Stimulated activated CD4-positive, alpha-beta T cell treated with anti-CD3 and anti-CD28 coated beads, Interleukin-2, amount 100 ng/mL, for 24 hours (primary cell): ENCODE results near the gene MIER1.
"Not testable (repeated sequence)": the region's sequence is repeated elsewhere in the genome, so short reads cannot be mapped to it uniquely, and the experiment has no call there.

ENCODE experiments used
- DNase-seq, 2 donors: peaks; one replicate each; pipeline ENCODE4 v3.0.0-alpha.2; 2020

The MIER1 gene

DNA sequence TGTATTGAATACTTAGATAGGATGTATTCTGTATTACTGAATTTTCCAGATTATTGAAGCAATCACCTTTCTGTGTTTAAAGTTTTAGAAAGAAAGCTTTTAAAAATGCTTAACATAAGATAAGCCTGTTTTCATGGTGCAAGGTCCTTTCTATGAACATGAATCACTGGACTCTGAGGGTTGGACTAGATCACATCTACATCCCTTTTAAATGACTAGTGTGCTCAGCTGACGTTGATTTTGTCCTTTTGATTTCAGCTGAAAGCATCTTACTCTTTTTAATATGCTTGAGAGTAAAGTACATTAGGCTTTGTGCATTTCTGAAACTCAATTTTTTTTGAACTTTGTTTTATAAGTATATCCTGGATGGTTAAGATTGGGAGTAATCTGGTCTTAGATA, 16.2 kb downstream of the MIER1 start:
- DNase-seq, result no peak

DNA sequence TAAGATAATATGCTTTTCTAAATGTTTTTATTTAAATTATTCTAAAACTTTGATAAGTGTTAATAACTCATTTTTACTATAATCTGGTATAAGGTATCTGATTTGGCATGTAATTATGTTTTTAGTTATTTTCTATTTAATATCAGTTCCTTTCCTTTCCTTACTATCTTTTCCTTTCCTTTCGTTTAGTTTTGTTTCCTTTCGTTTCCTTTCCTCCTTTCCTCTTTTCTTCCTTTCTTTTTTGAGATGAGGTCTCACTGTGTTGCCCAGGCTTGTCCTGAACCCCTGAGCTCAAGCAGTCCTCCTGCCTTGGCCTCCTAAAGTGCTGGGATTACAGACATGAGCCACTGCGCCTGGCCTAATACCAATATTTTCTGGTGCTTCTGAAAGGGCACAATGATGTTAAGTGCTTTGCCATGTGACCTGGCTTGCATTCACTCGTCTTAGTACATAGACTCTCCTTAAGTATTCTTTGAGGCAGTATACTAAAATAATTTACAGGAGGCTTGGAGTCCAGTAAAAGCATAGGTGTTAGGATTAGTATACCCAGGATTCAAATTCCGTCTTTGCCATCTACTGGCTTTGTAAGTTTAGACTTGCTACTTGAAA, 18.7 kb downstream of the MIER1 start:
- no peak for DNase-seq

DNA sequence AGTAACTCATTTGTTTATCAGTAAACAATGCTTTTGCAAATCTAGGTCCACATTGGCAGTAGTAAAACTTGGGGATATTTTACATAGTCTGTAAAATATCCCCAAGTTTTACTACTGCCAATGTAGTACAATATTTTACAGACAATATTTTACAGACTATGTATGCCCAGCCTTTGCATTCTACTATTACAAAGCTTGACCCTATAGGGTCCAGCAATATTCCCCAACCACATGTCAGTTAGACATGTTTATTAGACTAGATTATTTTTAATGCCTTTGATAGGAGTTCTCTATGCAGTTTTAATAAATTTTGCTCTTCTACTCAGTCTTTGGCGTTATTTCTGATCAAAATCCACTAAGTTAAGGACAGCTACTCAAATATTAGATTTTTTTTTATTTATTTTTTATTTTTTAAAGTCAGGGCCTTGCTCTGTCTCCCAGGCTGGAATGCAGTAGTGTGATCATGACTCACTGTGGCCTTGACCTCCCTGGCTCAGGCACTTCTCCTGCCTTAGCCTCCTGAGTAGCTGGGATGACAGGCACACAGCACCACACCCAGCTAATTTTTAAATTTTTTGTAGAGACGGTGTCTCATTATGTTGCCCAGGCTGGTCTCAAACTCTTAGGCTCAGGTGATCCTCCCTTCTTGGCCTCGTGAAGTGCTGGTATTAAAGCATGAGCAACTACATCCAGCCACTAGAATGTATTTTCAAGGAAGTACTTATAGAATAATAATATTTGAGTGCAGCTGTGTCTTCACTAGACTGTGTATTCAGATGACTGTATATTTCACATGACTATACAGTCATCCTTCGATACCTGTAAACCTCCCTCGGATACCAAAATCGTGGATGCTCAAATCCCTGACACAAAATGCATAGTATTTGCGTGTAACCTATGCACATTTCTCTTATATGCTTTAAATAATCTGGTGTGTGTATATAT, 19.8 kb downstream of the MIER1 start:
- DNase-seq, result no peak

GRCh38 chr1:66945316-66945715, 20.5 kb downstream of the MIER1 start:
- no peak for DNase-seq

DNA sequence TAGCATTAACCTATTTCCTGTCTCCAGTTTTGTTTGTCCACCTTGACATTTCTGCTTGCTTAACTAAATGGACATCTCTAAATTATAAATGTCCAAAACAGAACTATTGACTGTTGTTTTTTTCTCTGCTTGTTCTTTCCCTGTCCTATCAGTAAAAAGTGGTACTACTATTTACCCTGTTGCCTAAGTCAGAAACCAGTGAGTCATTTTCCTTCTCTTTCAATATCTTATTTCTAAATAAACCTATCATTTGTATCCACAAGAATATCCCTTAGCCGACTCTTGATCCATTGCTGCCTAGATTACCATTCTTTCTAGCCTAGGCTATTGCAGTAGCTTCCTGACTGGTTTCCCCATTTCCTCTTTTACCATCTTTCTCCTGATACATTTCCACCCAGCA, 22.5 kb downstream of the MIER1 start:
- no peak for DNase-seq

DNA sequence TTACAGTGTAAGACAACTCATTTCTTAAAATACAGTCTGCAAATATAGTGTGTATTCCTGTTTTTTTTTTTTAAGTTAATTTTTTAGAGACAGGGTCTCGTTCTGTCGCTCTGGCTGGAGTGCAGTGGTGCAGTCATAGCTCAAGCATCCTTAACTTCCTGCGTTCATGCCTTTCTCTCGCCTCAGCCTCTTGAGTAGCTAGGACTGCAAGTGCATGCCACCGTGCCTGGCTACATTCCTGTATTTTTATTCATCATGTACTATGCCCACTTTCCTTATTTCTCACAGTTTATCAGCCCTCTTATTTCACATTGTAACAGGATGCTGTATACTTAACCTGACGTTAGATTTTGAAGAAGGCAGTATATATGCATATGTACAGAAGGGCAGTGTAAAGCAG, 26.7 kb downstream of the MIER1 start:
- no peak for DNase-seq

DNA sequence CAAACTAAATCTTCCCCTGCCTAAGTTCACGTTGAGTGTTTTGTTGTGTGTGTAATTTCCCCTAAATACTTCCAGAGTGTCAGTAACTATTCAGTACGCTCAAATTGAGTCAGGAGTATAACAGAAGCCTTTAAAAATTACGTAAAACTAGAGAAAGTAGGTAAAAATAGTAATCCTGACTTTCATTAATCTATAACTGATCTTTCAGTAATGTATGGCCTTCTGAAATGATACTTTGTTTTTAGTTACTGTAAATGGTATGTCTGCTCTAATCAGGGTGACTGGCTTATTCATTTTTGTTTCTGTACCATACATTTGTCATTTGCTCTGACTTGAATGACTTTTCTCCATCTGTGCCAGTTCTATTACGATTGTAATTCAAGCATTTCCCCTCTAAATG, 29.4 kb downstream of the MIER1 start:
- no peak for DNase-seq

GRCh38 chr1:66957938-66958337, 33.1 kb downstream of the MIER1 start:
- no peak for DNase-seq

GRCh38 chr1:66966188-66966873, 41.5 kb downstream of the MIER1 start:
- not testable (repeated sequence) for DNase-seq

GRCh38 chr1:66968574-66968973, 43.8 kb downstream of the MIER1 start:
- DNase-seq, result no peak

DNA sequence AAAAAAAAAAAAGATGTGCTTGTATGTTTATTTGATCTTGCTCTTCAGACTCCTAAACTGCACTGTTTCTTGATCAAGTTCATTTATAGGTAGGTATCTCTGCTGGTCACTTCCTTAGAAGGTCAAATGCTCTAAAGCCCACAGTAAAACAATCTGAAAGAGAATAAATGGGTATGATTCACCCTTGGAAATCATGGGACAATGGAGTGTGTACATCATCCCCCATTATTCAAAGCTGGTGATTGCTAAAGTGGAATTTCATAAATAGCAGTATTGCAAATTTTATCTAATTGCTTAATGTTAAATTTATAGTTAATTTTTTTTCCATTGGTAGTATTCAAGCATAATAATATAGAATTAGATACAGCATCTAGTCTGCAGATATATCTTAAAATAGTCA, 53.4 kb downstream of the MIER1 start:
- DNase-seq, result no peak

GRCh38 chr1:66979621-66980020, 54.8 kb downstream of the MIER1 start:
- DNase-seq, result not testable (repeated sequence)

DNA sequence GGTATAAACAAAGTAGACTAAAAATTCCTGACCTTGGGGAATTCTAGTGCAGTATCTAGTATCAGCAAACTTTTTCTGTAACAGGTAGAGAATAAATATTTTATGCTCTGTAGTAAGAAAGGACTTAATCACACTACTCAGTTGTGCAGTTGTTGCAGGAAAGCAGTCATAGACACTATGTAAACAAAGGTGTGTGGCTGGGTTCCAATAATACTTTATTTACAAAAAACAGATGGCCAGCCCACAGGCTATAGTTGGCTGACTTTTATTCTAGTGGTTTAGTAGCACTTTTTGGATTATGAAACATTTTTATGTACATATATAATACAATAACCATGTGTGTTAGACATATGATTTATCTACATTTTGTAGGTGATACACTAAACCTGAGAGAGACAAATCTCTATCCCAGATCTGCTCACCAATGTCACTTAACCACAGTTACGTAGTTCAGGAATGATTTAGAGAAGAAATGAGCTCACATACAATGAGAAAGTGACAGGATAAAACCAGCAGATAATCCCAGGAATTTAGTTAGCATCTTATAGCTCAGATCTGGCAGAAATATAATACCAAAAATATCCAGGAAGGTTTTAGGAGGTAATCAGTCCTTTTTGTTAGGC, 56.1 kb downstream of the MIER1 start:
- no peak for DNase-seq

GRCh38 chr1:66981679-66982078, 56.9 kb downstream of the MIER1 start:
- DNase-seq, result peak; percentile 23 to 41

DNA sequence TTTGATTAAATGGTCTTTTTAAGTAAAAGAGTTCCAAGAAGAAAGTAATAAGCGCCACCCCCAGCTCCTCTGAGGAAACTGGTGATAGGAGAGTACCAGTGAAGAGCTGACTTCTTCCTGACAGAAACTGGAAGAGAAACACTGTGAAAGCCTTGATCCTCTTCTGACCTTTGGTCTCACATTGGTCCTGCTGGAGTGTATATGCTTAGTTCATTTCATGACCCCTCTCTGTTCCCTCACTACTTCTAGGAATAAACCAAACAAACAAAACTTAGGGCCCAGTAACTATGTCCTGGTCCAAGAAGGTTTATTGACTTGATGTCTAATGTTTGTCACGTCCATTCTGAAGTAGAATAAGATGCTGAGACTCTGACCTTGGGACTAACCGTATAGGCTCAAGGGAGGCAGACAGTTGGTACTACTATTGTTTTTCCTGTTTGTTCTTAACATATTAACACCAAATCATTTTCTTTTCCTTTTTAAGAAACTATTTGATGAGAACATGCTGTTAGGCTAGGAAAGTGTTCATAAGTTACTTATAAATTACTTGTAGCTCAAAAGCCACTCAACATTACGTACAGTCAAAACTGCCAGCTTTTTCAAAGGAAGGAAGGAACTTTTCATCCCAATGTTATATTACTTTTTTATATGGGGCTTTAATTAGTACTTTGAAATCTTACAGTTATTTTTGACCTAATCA, 57.9 kb downstream of the MIER1 start:
- no peak for DNase-seq

- no peak for DNase-seq
These were observed 59.7 kb downstream of the MIER1 start for GRCh38 chr1:66984491-66984890.

DNA sequence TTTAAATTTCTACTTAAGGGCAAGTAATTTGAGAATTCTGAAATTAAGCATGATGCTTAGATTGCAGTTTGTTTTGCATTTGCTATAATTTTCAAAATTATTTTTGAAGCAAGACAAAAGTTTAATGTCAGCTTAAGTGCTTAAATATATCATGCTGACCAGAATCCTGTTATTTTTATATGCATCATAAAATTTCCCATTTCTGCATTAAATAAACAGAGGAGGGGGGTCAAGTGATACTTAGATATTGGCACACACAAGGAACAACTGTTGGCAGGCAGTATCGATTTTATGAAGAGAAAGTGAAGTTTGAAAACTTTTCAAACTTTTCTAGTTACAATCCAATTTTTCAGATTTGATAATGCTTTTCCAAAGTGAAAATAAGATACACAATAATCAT, 61.0 kb downstream of the MIER1 start:
- DNase-seq, result no peak

- DNase-seq, result no peak
These were observed 68.3 kb downstream of the MIER1 start for GRCh38 chr1:66993076-66993475.

DNA sequence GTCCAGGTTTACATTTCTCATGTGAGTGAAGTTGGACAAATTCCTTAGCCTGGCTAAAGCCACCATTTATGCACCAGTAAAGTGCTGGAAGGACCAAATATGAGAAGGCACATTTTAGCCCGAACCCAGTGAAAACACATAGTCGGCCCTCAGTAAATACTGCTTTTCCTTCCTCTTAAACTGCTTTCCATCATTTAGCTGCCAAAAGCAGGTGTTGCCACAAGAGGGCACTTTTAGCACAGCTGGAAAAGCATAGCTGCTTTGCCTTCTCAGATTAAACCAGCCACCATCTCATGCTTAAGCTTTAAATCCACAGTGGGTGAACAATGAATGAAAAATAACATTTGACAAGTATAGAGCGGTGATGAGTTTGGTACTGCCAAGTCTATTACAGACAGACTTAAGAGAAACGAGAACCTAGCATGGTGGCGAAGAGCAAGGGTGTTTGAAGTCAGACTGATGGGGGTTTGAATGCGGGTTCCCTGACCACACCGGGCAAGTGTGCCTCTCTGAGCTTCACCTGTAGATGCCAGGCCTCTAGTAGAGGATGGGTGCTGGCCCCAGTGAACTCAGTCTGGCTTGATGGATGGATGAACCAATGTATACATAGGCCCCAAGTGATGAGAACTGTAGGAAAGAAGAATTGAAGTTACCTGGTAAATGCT, 71.4 kb downstream of the MIER1 start:
- DNase-seq, result peak; percentile 57 to 59

DNA sequence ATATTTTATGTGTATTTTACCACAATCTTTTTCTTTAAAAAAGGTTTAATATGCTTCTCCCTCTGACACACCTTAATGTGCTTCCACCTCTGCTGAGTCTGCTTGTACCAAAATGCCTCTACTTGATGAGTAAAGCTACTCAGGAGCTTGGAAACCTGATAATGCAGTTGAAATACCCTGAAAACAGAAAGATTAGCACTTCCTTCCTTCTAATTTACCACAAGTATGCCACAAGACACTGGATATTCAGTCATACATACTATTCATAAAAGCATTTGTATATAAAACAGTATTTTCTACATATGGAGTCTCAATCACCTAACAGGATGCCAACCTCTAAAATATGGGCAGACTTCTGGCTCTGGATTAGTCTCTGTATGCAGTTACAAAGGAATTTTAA, 74.2 kb downstream of the MIER1 start:
- DNase-seq, result no peak

DNA sequence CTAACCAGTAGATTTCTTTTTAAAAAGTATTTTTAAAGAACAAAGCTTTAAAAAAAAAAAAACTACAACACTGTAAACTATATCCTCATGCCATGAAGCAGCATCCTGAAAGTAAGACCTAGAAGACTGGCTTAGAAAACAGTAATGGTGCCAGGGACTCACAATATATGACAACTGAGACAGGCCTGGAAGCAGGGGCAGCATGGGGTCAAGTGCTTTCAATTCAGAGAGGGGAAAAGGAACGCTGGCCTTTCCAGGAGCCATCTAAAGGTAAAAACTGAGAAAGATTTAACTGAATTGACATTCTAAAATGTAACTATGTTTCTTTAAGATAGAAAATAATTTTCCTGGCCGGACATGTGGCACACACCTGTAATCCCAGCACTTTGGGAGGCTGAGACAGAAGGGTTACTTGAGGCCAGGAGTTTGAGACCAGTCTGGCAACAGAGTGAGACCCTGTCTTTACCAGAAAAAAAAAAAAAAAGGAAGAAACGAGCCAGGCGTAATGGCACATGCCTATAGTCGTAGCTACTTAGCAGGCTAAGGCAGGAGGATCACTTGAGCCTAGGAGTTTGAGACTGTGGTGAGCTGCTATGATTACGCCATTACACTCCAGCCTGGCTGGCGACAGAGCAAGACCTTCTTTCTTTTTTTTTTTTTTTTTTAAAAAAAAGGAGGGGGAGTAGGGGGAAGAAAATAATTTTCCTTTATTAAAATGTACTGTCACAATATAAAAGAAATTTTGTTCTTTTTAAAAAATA, 75.0 kb downstream of the MIER1 start:
- no peak for DNase-seq
